Esophagus squamous epithelium (tissue), 4 donors: ENCODE results near the gene ZNF575.

Source experiments
- POLR2A ChIP-seq, 4 donors: fragments of 450-650 bp; IDR thresholded peaks; one replicate each; pipeline ENCODE4 v1.6.1; 2017; ENCODE audit warnings: antibody characterized with exemption in 4 of 4, mild to moderate bottlenecking in 4 of 4, moderate library complexity in 3 of 4
- TF ChIP-seq, protein P1 (sequence below), 6 experiments: fragments of 450-650 bp in 4 of 6; fragments of 200-600 bp in 2 of 6; sonication (generic) in 2 of 6; IDR thresholded peaks; one replicate each; pipeline ENCODE4 v1.5.1; 2016 to 2019; ENCODE audit warnings: antibody characterized with exemption in 6 of 6, mild to moderate bottlenecking in 4 of 6, moderate library complexity in 4 of 6

DNA sequence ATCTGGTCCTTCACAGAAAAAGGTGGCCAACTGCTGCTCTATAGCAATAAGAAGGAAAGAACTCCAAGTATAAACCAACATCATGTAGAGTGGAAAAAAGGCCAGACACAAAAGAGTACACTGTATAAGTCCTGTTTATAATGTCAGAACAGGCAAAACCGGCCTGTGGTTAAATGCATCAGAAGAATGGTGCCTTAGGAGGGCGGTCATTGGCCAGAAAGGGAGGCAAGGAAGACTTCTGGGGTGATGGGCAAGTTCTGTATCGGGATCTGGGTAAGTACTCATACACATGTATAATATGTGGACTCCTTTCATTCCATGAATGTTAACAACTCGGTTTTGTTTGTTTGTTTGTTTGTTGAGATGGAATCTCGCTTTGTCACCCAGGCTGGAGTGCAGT, 10.1 kb upstream of the ZNF575 start:
- TF ChIP-seq, protein P1, sequence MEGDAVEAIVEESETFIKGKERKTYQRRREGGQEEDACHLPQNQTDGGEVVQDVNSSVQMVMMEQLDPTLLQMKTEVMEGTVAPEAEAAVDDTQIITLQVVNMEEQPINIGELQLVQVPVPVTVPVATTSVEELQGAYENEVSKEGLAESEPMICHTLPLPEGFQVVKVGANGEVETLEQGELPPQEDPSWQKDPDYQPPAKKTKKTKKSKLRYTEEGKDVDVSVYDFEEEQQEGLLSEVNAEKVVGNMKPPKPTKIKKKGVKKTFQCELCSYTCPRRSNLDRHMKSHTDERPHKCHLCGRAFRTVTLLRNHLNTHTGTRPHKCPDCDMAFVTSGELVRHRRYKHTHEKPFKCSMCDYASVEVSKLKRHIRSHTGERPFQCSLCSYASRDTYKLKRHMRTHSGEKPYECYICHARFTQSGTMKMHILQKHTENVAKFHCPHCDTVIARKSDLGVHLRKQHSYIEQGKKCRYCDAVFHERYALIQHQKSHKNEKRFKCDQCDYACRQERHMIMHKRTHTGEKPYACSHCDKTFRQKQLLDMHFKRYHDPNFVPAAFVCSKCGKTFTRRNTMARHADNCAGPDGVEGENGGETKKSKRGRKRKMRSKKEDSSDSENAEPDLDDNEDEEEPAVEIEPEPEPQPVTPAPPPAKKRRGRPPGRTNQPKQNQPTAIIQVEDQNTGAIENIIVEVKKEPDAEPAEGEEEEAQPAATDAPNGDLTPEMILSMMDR (IDR thresholded peaks at IDR 0.05), result no peak
- no peak for TF ChIP-seq POLR2A (IDR thresholded peaks at IDR 0.05)
